Subcutaneous adipose tissue (tissue), 4 donors: ENCODE data around the gene C12orf50. TPM values are rescaled to one million over a fixed set of nuclear protein-coding genes. Genes with fewer than 3 reads are reported as not detected.

Source experiments
- CTCF ChIP-seq: fragments of 450-650 bp; IDR thresholded peaks from one replicate; pipeline ENCODE4 v1.5.1; 2016; ENCODE audit warnings: low read depth, mild to moderate bottlenecking, control low read depth, antibody characterized with exemption, moderate library complexity
- total RNA-seq, 4 donors: library from RNA; depleted of rRNA; stranded (reverse); fragments of >200 nt; gene quantifications; one replicate each; pipeline ENCODE4 v1.1.0, GENCODE V29; 2016

C12orf50 gene
- total RNA-seq, 4 donors from 2014 or later = not detected

- no peak for TF ChIP-seq CTCF
Measured at GRCh38 chr12:88017964-88018363, 11.2 kb downstream of the C12orf50 start.

- no peak for TF ChIP-seq CTCF
Measured at GRCh38 chr12:88015825-88016224, 13.4 kb downstream of the C12orf50 start.

- no peak for TF ChIP-seq CTCF
Measured at GRCh38 chr12:88011755-88012154, 17.4 kb downstream of the C12orf50 start.

GRCh38 chr12:88006351-88006750 is 22.9 kb downstream of the C12orf50 start:
- no peak for TF ChIP-seq CTCF

GRCh38 chr12:88001327-88001726 is 27.9 kb downstream of the C12orf50 start:
- no peak for TF ChIP-seq CTCF

GRCh38 chr12:87995581-87996178 is 33.5 kb downstream of the C12orf50 start:
- no peak for TF ChIP-seq CTCF

GRCh38 chr12:87991483-87991882 is 37.7 kb downstream of the C12orf50 start:
- no peak for TF ChIP-seq CTCF
